ENCODE measurements around the gene CEP170.

- TF ChIP-seq CTCF (IDR thresholded peaks at IDR 0.05; ENCODE audit: low read length) (no peak), EZH2phosphoT487 (IDR thresholded peaks at IDR 0.05; ENCODE audit: low read length) (no peak)
Measured at GRCh38 chr1:243275316-243275715, 20.2 kb upstream of the CEP170 start.
